ENCODE data around the gene ANKRD28. TPM values are rescaled to one million over a fixed set of nuclear protein-coding genes. Genes with fewer than 3 reads are reported as not detected.

The ANKRD28 gene
- total RNA-seq, 6 experiments from 2014 or later = 16.4 to 32.2 (median 25.7) TPM

GRCh38 chr3:15708882-15709677 is 88.7 kb downstream of the ANKRD28 start:
- Histone ChIP-seq H3K4me1 (no peaks in the 10 kb centered on the region), H3K4me3 (no peak overlapping the region), H3K9me3 (no peaks in the 10 kb centered on the region), H3K27ac (no peak overlapping the region), H3K36me3 (peaks cover 0 to 10% (median 2%) of the 10 kb centered on the region in 4 donors), H3K27me3 (no peaks in the 10 kb centered on the region)
- 64% methylated on average over 1 of the region's 1 CpG for WGBS (ENCODE audit: insufficient coverage, low coverage, low lambda C conversion rate, missing lambda C conversion rate)
- no peak for ATAC-seq
- no peak for TF ChIP-seq CTCF (IDR thresholded peaks at IDR 0.05)
- TF ChIP-seq POLR2A (IDR thresholded peaks at IDR 0.05) = no peak
- DNase-seq = no peak
- intact Hi-C loops (cut with DNase I) = no loop called here

GRCh38 chr3:15707779-15708178 is 90.0 kb downstream of the ANKRD28 start:
- no peaks in the 10 kb centered on the region for H3K9me3 ChIP-seq
- ATAC-seq = no peak
- no peaks in the 10 kb centered on the region for H3K27me3 ChIP-seq
- H3K36me3 ChIP-seq = peaks cover 0 to 9% (median 2%) of the 10 kb centered on the region in 4 donors
- intact Hi-C loops (cut with DNase I) = no loop called here
- H3K27ac ChIP-seq = no peak overlapping the region
- TF ChIP-seq POLR2A (IDR thresholded peaks at IDR 0.05) (no peak), CTCF (IDR thresholded peaks at IDR 0.05) (no peak)
- 18% methylated on average over 1 of the region's 1 CpG for whole genome bisulfite sequencing (ENCODE audit: insufficient coverage, low coverage, low lambda C conversion rate, missing lambda C conversion rate)
- H3K4me1 ChIP-seq = no peaks in the 10 kb centered on the region
- no peak for DNase-seq
- H3K4me3 ChIP-seq = no peak overlapping the region

- 100% methylated on average over 2 of the region's 2 CpGs for WGBS (ENCODE audit: insufficient coverage, low coverage, low lambda C conversion rate, missing lambda C conversion rate)
- TF ChIP-seq POLR2A (IDR thresholded peaks at IDR 0.05) (no peak), CTCF (IDR thresholded peaks at IDR 0.05) (no peak)
- DNase-seq (no peak), ATAC-seq (no peak)
- intact Hi-C loops (cut with DNase I) = no loop called here
- Histone ChIP-seq H3K4me3 (no peak overlapping the region), H3K36me3 (peaks cover 0 to 3% (median 0%) of the 10 kb centered on the region in 4 donors), H3K4me1 (no peaks in the 10 kb centered on the region), H3K27me3 (no peaks in the 10 kb centered on the region), H3K9me3 (no peaks in the 10 kb centered on the region), H3K27ac (no peak overlapping the region)
Measured at GRCh38 chr3:15703346-15703745, 94.4 kb downstream of the ANKRD28 start.

GRCh38 chr3:15694628-15695027 is 103.2 kb downstream of the ANKRD28 start:
- Histone ChIP-seq H3K9me3 (no peaks in the 10 kb centered on the region), H3K27ac (no peak overlapping the region), H3K4me3 (no peak overlapping the region), H3K27me3 (no peaks in the 10 kb centered on the region), H3K36me3 (peaks cover 0 to 10% (median 4%) of the 10 kb centered on the region in 4 donors), H3K4me1 (no peaks in the 10 kb centered on the region)
- WGBS (ENCODE audit: insufficient coverage, low coverage, low lambda C conversion rate, missing lambda C conversion rate) = 100% methylated on average over 1 of the region's 1 CpG
- TF ChIP-seq POLR2A (IDR thresholded peaks at IDR 0.05) (no peak), CTCF (IDR thresholded peaks at IDR 0.05) (no peak)
- no peak for DNase-seq
- intact Hi-C loops (cut with DNase I) = no loop called here
- ATAC-seq = no peak
